IMR-90 (cell line): ENCODE measurements around the gene LINS1. TPM values are rescaled to one million over a fixed set of nuclear protein-coding genes. Genes with fewer than 3 reads are reported as not detected.

ENCODE experiments used
- ATAC-seq: fragments of 200-7000 bp; cut with Tn5 transposase; 2 replicates; pipeline ENCODE4 v1.9.1; 2020; ENCODE audit warnings: low read depth, mild to moderate bottlenecking, moderate library complexity
- BruUV-seq: library from RNA; stranded (reverse); fragments of 400-500 nt; replicated peaks from 2 replicates; lab custom pipeline; 2021; lab: Mats Ljungman, UMichigan
- CTCF ChIA-PET: fragments of 300-600 bp; formaldehyde crosslinking; extraction: SDS; loops from one replicate; lab custom pipeline; 2021; ENCODE audit warnings: antibody characterized with exemption; lab: Yijun Ruan, JAX
- POLR2A ChIA-PET: fragments of 300-600 bp; sonication (Branson Sonifier 250); formaldehyde crosslinking; loops from one replicate; lab custom pipeline; 2022; ENCODE audit warnings: antibody characterized with exemption; ENCODE audit not compliant: unreplicated experiment; lab: Charles Lee
- DNase-seq: peaks from one replicate; pipeline ENCODE4 v3.0.0; 2013
- H2AFZ ChIP-seq: replicated peaks from 2 replicates; pipeline ENCODE3; 2013; ENCODE audit warnings: low read length, mild to moderate bottlenecking; ENCODE audit not compliant: poor library complexity
- H2AK5ac ChIP-seq: 2 replicates; pipeline ENCODE4 v1.6.1; 2013; ENCODE audit warnings: low read depth, low read length, inconsistent platforms
- H2AK9ac ChIP-seq: replicated peaks from 2 replicates; pipeline ENCODE3; 2013; ENCODE audit warnings: mild to moderate bottlenecking, low read depth, low read length, moderate library complexity; ENCODE audit not compliant: poor library complexity
- H2BK120ac ChIP-seq: 2 replicates; pipeline ENCODE4 v1.6.1; 2013; ENCODE audit warnings: low read depth, low read length, inconsistent platforms
- H2BK15ac ChIP-seq: 3 replicates; pipeline ENCODE4 v1.6.1; 2013; ENCODE audit warnings: low read depth, low read length, inconsistent platforms
- H2BK20ac ChIP-seq: 2 replicates; pipeline ENCODE4 v1.6.1; 2013; ENCODE audit warnings: low read depth, mild to moderate bottlenecking, inconsistent platforms, low read length, moderate library complexity
- H2BK5ac ChIP-seq: 2 replicates; pipeline ENCODE4 v1.6.1; 2013; ENCODE audit warnings: mild to moderate bottlenecking, low read depth, low read length, inconsistent platforms; ENCODE audit not compliant: poor library complexity, severe bottlenecking
- H3K14ac ChIP-seq: replicated peaks from 2 replicates; pipeline ENCODE4 v1.6.1; 2013; ENCODE audit warnings: low read depth, low read length, inconsistent platforms
- H3K18ac ChIP-seq: 2 replicates; pipeline ENCODE4 v1.6.1; 2013; ENCODE audit warnings: low read depth, low read length, control low read depth
- H3K23ac ChIP-seq: 2 replicates; pipeline ENCODE4 v1.6.1; 2013; ENCODE audit warnings: low read depth, low read length, inconsistent platforms
- H3K27ac ChIP-seq: 2 replicates; pipeline ENCODE4 v1.5.1; 2013; ENCODE audit warnings: mild to moderate bottlenecking, control low read depth, low read length; ENCODE audit not compliant: insufficient read depth
- H3K27me3 ChIP-seq: 2 replicates; pipeline ENCODE4 v1.6.1; 2013; ENCODE audit warnings: low read length; ENCODE audit not compliant: control insufficient read depth, insufficient read depth
- H3K36me3 ChIP-seq: 2 replicates; pipeline ENCODE4 v1.6.1; 2013; ENCODE audit warnings: low read length, mixed read lengths; ENCODE audit not compliant: control insufficient read depth, insufficient read depth
- H3K4ac ChIP-seq: 2 replicates; pipeline ENCODE4 v1.6.1; 2013; ENCODE audit warnings: low read depth, low read length, inconsistent platforms
- H3K4me1 ChIP-seq: 2 replicates; pipeline ENCODE4 v1.6.1; 2013; ENCODE audit warnings: low read length, mixed read lengths; ENCODE audit not compliant: control insufficient read depth, insufficient read depth
- H3K4me2 ChIP-seq: 2 replicates; pipeline ENCODE4 v1.6.1; 2013; ENCODE audit warnings: low read depth, mild to moderate bottlenecking, control low read depth, low read length, moderate library complexity
- H3K4me3 ChIP-seq: 2 replicates; pipeline ENCODE4 v1.5.1; 2013; ENCODE audit warnings: low read depth, mild to moderate bottlenecking, control low read depth, low read length, moderate library complexity; ENCODE audit not compliant: insufficient read depth
- H3K56ac ChIP-seq: 2 replicates; pipeline ENCODE4 v1.6.1; 2013; ENCODE audit warnings: low read length, inconsistent platforms; ENCODE audit not compliant: insufficient read depth; ENCODE audit errors: extremely low read depth
- H3K79me1 ChIP-seq, 2 experiments: 2 replicates each; pipeline ENCODE4 v1.6.1; 2013; ENCODE audit warnings: low read length in 2 of 2, inconsistent platforms in 1 of 2, low read depth in 1 of 2
- H3K9ac ChIP-seq: 2 replicates; pipeline ENCODE4 v1.6.1; 2013; ENCODE audit warnings: low read depth, low read length, control low read depth
- H3K9me1 ChIP-seq: 2 replicates; pipeline ENCODE4 v1.6.1; 2013; ENCODE audit warnings: low read length, inconsistent platforms; ENCODE audit not compliant: insufficient read depth
- H3K9me3 ChIP-seq: 2 replicates; pipeline ENCODE4 v1.6.1; 2013; ENCODE audit warnings: low read length; ENCODE audit not compliant: control insufficient read depth, insufficient read depth
- H4K20me1 ChIP-seq: 2 replicates; pipeline ENCODE4 v1.6.1; 2013; ENCODE audit warnings: low read length, inconsistent platforms; ENCODE audit not compliant: insufficient read depth
- H4K5ac ChIP-seq: 2 replicates; pipeline ENCODE4 v1.6.1; 2013; ENCODE audit warnings: mild to moderate bottlenecking, low read depth, low read length, control low read depth
- H4K8ac ChIP-seq, 2 experiments: 2 replicates each; pipeline ENCODE4 v1.6.1; 2013; ENCODE audit warnings: low read depth in 2 of 2, low read length in 2 of 2, control low read depth in 1 of 2, inconsistent platforms in 1 of 2
- H4K91ac ChIP-seq: 2 replicates; pipeline ENCODE4 v1.6.1; 2013; ENCODE audit warnings: low read depth, low read length, inconsistent platforms; ENCODE audit not compliant: insufficient read depth
- BHLHE40 ChIP-seq: fragments of 150-350 bp; IDR thresholded peaks from 2 replicates; pipeline ENCODE4 v1.6.1; 2016; ENCODE audit warnings: mild to moderate bottlenecking, low read depth, low read length
- CEBPB ChIP-seq: IDR thresholded peaks from 2 replicates; pipeline ENCODE4 v1.6.1; 2012; ENCODE audit warnings: low read depth, low read length, improper control_type of control experiment
- CHD1 ChIP-seq: IDR thresholded peaks from 2 replicates; pipeline ENCODE4 v1.6.1; 2012; ENCODE audit warnings: low read depth, low read length, improper control_type of control experiment
- CTCF ChIP-seq: conservative IDR thresholded peaks from 2 replicates; pipeline ENCODE4 v1.5.1; 2012; ENCODE audit warnings: mild to moderate bottlenecking, low read depth, low read length, improper control_type of control experiment
- FOS ChIP-seq: fragments of 150-350 bp; IDR thresholded peaks from 2 replicates; pipeline ENCODE4 v1.6.1; 2016; ENCODE audit warnings: low read depth, low read length
- MAFK ChIP-seq: IDR thresholded peaks from 2 replicates; pipeline ENCODE4 v1.6.1; 2012; ENCODE audit warnings: low read depth, low read length, improper control_type of control experiment
- NFE2L2 ChIP-seq: fragments of 150-350 bp; IDR thresholded peaks from 2 replicates; pipeline ENCODE4 v1.6.1; 2016; ENCODE audit warnings: low read depth, mild to moderate bottlenecking, low read length
- POLR2A ChIP-seq: IDR thresholded peaks from 2 replicates; pipeline ENCODE4 v1.6.1; 2012; ENCODE audit warnings: mild to moderate bottlenecking, low read depth, low read length
- RAD21 ChIP-seq: IDR thresholded peaks from 2 replicates; pipeline ENCODE4 v1.6.1; 2012; ENCODE audit warnings: low read length, improper control_type of control experiment
- RCOR1 ChIP-seq: IDR thresholded peaks from 2 replicates; pipeline ENCODE4 v1.6.1; 2012; ENCODE audit warnings: mild to moderate bottlenecking, low read length, improper control_type of control experiment; ENCODE audit not compliant: insufficient replicate concordance
- RFX5 ChIP-seq: IDR thresholded peaks from 2 replicates; pipeline ENCODE4 v1.8.0; 2012; ENCODE audit warnings: low read depth, mild to moderate bottlenecking, low read length, moderate library complexity
- SMC3 ChIP-seq: fragments of 150-350 bp; IDR thresholded peaks from 2 replicates; pipeline ENCODE4 v1.6.1; 2016; ENCODE audit warnings: low read depth, mild to moderate bottlenecking, antibody characterized with exemption, low read length, moderate library complexity
- WGBS, 2 experiments: methylation state at CpG; one replicate each; pipeline versions ENCODE4 v1.1.5 to v1.1.7; 2013; ENCODE audit warnings: missing lambda C conversion rate in 2 of 2; ENCODE audit not compliant: insufficient read length in 1 of 2; ENCODE audit errors: extremely low coverage in 2 of 2; 5-methylcytosine and 5-hydroxymethylcytosine counted together
- dilution Hi-C: fragments of 300-500 bp; cut with HindIII; formaldehyde crosslinking; loops from one replicate; pipeline ENCODE4 v1.14.3; 2018; ENCODE audit warnings: low sequenced_read_pairs; ENCODE audit not compliant: unreplicated experiment
- in situ Hi-C: fragments of 300-500 bp; cut with MboI; formaldehyde crosslinking; loops from 3 replicates; pipeline ENCODE4 v1.14.3; 2019; ENCODE audit warnings: low sequenced_read_pairs, inconsistent platforms, mixed read lengths
- intact Hi-C: fragments of 100-400 bp; cut with micrococcal nuclease; formaldehyde crosslinking; loops from 2 replicates; pipeline ENCODE4 v1.10.0; 2022
- polyA plus RNA-seq, 3 experiments: library from polyadenylated mRNA; depleted of rRNA; stranded (reverse); fragments of >200 nt; gene quantifications; 2 replicates each; pipeline ENCODE4 v1.2.3, GENCODE V29; 2012; ENCODE audit warnings: low replicate concordance in 1 of 3
- total RNA-seq: library from RNA; depleted of rRNA; stranded (reverse); fragments of >200 nt; gene quantifications from 2 replicates; pipeline ENCODE4 v1.2.3, GENCODE V29; 2012
- TF ChIP-seq, protein P1 (sequence below): fragments of 150-350 bp; IDR thresholded peaks from 2 replicates; pipeline ENCODE4 v1.6.1; 2016; ENCODE audit warnings: low read depth, mild to moderate bottlenecking, low read length, moderate library complexity, borderline replicate concordance
- TF ChIP-seq, protein P2 (sequence below): fragments of 150-350 bp; IDR thresholded peaks from 2 replicates; pipeline ENCODE4 v1.6.1; 2017; ENCODE audit warnings: mild to moderate bottlenecking, antibody characterized with exemption, low read length, low read depth

The LINS1 gene
- total and polyA plus RNA-seq, 2 of the 4 experiments (the other 2 are of a cell fraction) = 6.9 to 10.6 TPM

DNA sequence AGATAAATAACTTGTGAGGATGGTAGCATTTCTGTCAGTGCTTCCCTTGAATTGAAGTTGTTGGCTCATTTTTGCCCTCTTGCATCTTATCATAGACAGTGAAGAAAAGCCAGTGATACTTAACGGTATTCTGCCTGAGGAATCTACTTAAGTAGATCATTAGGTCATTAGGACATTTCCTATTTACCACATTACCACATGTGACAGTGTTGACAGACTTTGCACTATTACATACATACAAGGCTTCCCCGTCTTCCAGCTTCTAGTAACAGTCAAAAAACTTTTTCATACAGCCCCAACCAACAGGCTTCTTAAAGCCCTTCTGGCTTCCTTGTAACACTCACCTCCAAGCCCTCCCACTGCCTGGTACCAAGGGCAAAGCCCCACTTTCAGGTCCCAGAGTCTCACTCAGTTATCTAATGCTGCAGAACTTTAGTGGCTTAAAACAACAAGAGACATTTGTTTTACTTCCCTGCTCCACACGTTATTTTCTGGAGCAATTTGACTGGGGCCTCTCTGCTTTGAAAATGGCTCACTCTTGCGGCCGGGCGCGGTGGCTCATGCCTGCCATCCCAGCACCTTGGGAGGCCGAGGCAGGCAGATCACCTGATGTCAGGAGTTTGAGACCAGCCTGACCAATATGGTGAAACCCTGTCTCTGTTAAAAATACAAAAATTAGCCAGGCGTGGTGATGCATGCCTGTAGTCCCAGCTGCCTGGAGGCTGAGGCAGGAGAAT lies 40.4 kb upstream of the LINS1 start:
- BruUV-seq = no TSS peak
- in situ Hi-C loops (no loop called here), intact Hi-C loops (no loop called here), dilution Hi-C loops (loop anchor here (25.0 kb wide), 1 partner anchor 370 kb away; no protein-coding TSS in a partner anchor)
- no peak overlapping the region for H3K18ac ChIP-seq
- no peak overlapping the region for H4K5ac ChIP-seq
- no peak overlapping the region for H4K8ac ChIP-seq
- TF ChIP-seq RCOR1 = no peak
- TF ChIP-seq POLR2A = no peak
- TF ChIP-seq, protein P1, sequence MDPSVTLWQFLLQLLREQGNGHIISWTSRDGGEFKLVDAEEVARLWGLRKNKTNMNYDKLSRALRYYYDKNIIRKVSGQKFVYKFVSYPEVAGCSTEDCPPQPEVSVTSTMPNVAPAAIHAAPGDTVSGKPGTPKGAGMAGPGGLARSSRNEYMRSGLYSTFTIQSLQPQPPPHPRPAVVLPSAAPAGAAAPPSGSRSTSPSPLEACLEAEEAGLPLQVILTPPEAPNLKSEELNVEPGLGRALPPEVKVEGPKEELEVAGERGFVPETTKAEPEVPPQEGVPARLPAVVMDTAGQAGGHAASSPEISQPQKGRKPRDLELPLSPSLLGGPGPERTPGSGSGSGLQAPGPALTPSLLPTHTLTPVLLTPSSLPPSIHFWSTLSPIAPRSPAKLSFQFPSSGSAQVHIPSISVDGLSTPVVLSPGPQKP = no peak
- no peak for TF ChIP-seq SMC3
- TF ChIP-seq RAD21 = no peak
- no peak for TF ChIP-seq FOS
- TF ChIP-seq CHD1 = no peak
- TF ChIP-seq CTCF = no peak
- TF ChIP-seq CEBPB = no peak
- TF ChIP-seq RFX5 = no peak
- no peak for TF ChIP-seq NFE2L2
- TF ChIP-seq MAFK = no peak
- TF ChIP-seq, protein P2, sequence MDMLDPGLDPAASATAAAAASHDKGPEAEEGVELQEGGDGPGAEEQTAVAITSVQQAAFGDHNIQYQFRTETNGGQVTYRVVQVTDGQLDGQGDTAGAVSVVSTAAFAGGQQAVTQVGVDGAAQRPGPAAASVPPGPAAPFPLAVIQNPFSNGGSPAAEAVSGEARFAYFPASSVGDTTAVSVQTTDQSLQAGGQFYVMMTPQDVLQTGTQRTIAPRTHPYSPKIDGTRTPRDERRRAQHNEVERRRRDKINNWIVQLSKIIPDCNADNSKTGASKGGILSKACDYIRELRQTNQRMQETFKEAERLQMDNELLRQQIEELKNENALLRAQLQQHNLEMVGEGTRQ = no peak
- no peak for TF ChIP-seq BHLHE40
- no peaks in the 10 kb centered on the region for H3K4me1 ChIP-seq
- H4K91ac ChIP-seq = no peak overlapping the region
- H2AK5ac ChIP-seq = no peak overlapping the region
- no peak for DNase-seq
- no peak for ATAC-seq
- no peak overlapping the region for H3K14ac ChIP-seq
- ChIA-PET POLR2A (no interaction called here), CTCF (no interaction called here)
- no peak overlapping the region for H3K9ac ChIP-seq
- no peak overlapping the region for H3K23ac ChIP-seq
- H3K79me1 ChIP-seq = peaks cover 30 to 42% of the 10 kb centered on the region in 2 experiments
- no peak overlapping the region for H2BK5ac ChIP-seq
- no peaks in the 10 kb centered on the region for H3K9me3 ChIP-seq
- no peak overlapping the region for H2AFZ ChIP-seq
- H2BK120ac ChIP-seq = no peak overlapping the region
- H2BK20ac ChIP-seq = no peak overlapping the region
- no peaks in the 10 kb centered on the region for H3K27me3 ChIP-seq
- no peaks in the 10 kb centered on the region; the same call in 1 of the 2 replicates for H4K20me1 ChIP-seq
- H3K4ac ChIP-seq = no peak overlapping the region
- no peak overlapping the region for H3K56ac ChIP-seq
- H2AK9ac ChIP-seq = no peak overlapping the region
- no peak overlapping the region for H2BK15ac ChIP-seq
- no peaks in the 10 kb centered on the region for H3K9me1 ChIP-seq
- H3K4me3 ChIP-seq = no peak overlapping the region
- H3K36me3 ChIP-seq = no peaks in the 10 kb centered on the region
- no peak overlapping the region for H3K27ac ChIP-seq
- no peak overlapping the region for H3K4me2 ChIP-seq
- 100% methylated on average over 1 of the region's 9 CpGs; no CpG with 5 or more reads in 1 of the 2 experiments for WGBS, 2 experiments
